NK-92 (cell line): ENCODE data around the gene ZSCAN23.
"Not testable (repeated sequence)": the region's sequence is repeated elsewhere in the genome, so short reads cannot be mapped to it uniquely, and the experiment has no call there.

ENCODE experiments used
- DNase-seq: peaks from one replicate; lab custom pipeline; 2025; ENCODE audit not compliant: unreplicated experiment; lab: John Stamatoyannopoulos, UW

Gene ZSCAN23

GRCh38 chr6:28443112-28443773 is at the start of gene ZSCAN23:
Gene ZSCAN23 (minus strand): TSS chr6:28443491. CDS start chr6:28436266, 7,225 bp downstream.
- DNase-seq: no peak

- DNase-seq: no peak
Observed at GRCh38 chr6:28491984-28492317, 48.7 kb upstream of the ZSCAN23 start.

- no peak for DNase-seq
Observed at GRCh38 chr6:28490205-28490890, 47.1 kb upstream of the ZSCAN23 start.

- DNase-seq: no peak
Observed at GRCh38 chr6:28489366-28490204, 46.3 kb upstream of the ZSCAN23 start.

GRCh38 chr6:28488916-28489365 is 45.6 kb upstream of the ZSCAN23 start:
- no peak for DNase-seq

GRCh38 chr6:28486988-28487742 is 43.9 kb upstream of the ZSCAN23 start:
- no peak for DNase-seq

GRCh38 chr6:28486533-28486932 is 43.2 kb upstream of the ZSCAN23 start:
- no peak for DNase-seq

- no peak for DNase-seq
Observed at GRCh38 chr6:28485482-28485881, 42.2 kb upstream of the ZSCAN23 start.

- no peak for DNase-seq
Observed at GRCh38 chr6:28480253-28480932, 37.1 kb upstream of the ZSCAN23 start.

GRCh38 chr6:28478518-28478917 is 35.2 kb upstream of the ZSCAN23 start:
- DNase-seq: no peak

- no peak for DNase-seq
Observed at GRCh38 chr6:28474441-28475219, 31.3 kb upstream of the ZSCAN23 start.

GRCh38 chr6:28469153-28469745 is 26.0 kb upstream of the ZSCAN23 start:
- not testable (repeated sequence) for DNase-seq

GRCh38 chr6:28468056-28468455 is 24.8 kb upstream of the ZSCAN23 start:
- no peak for DNase-seq

GRCh38 chr6:28462401-28462800 is 19.1 kb upstream of the ZSCAN23 start:
- DNase-seq: no peak

- no peak for DNase-seq
Observed at GRCh38 chr6:28458568-28458967, 15.3 kb upstream of the ZSCAN23 start.

GRCh38 chr6:28449056-28449455 is 5.8 kb upstream of the ZSCAN23 start:
- no peak for DNase-seq

GRCh38 chr6:28447512-28447906 is 4.2 kb upstream of the ZSCAN23 start:
- not testable (repeated sequence) for DNase-seq

- no peak for DNase-seq
Observed at GRCh38 chr6:28446818-28447511, 3.7 kb upstream of the ZSCAN23 start.

- not testable (repeated sequence) for DNase-seq
Observed at GRCh38 chr6:28444759-28445158, 1.5 kb upstream of the ZSCAN23 start.
